ENCODE data around the gene CDKAL1.
"Not testable (repeated sequence)": the region's sequence is repeated elsewhere in the genome, so short reads cannot be mapped to it uniquely, and the experiment has no call there.

CDKAL1 gene

DNA sequence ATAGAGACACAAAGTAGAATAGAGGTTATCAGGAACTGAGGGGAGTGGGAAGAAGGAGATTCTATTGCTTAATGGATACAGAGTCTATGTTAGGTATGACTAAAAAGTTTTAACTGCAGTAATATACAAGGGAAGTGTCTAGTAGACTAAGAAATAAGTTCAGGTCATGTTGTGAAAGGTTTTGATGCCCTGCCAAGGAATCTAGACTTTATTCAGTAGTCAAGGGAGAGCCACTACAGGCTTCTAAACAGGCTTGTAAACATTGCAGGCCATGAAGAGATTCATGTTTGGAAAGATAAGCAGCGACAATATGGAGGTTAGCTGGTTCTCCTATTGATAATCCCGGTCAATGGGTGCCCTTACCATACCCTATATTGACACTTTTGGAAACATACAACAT lies 706.5 kb downstream of the CDKAL1 start:
- DNase-seq = no peak

DNA sequence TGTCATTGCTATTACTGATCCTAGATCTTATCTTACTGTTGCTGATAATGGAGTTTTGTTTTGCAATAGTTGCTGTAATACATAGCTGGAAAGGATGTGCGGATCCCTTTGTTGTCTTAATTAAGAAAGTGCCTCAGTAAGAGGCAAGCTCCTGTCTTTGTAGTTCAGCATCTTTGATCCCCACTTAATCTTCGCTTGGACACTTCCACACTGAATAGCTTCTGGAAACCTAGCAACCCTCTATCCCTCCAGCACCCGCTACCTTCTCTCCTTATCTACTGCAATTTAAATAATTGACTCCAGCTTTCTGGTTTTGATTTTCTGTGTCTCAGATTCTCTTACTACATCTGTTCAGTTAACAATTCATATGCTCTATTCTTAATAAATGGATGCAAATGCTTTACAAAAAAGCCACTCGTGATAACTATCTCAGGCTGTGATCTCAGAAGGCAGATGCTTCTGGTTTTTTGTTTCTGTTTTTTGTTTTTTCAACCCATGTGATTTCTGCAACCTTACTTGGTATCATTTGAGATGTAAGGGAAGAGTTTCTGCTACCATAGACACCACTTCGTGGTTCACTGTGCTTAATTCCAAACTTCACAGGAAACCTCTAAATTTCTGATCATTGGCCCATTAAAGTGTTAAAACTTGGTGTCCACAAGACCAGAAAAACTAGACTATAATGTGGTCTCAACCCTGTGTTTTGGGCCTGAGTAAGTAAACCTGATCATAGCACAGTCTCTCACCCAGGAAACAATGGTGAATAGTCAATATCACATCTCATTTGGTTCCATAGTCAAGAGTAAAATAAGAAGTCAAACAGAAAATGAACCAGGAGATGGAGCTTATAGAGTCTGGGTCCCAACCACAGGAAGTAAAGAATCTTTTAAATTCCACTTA lies 707.2 kb downstream of the CDKAL1 start:
- no peak for DNase-seq

DNA sequence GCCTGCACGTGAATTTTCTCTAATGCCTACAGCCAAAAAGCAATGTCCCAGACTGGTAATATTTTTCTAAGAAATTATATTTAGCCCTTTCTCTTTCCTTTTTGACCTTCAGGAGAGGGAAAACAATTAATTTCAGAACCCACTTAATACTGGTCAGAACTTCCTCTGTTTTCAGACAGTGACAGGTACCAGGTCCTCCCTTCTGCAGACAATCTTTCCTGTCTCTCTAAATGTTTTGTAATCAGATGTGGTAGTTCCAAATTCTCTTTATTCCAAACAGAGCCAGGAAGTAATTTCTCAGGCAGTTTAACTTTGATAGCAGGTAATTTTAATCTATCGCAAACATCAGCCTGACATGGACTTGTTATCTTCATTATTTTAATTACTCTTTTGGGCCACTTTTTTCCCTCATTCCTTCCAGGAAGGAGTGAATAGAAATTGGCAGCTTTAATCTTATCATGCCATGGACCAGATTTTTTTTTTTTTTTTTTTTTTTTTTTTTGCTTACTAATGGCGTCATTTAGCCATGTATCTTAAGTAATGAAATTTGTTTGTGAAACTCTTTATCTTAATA lies 710.7 kb downstream of the CDKAL1 start:
- DNase-seq = no peak

DNA sequence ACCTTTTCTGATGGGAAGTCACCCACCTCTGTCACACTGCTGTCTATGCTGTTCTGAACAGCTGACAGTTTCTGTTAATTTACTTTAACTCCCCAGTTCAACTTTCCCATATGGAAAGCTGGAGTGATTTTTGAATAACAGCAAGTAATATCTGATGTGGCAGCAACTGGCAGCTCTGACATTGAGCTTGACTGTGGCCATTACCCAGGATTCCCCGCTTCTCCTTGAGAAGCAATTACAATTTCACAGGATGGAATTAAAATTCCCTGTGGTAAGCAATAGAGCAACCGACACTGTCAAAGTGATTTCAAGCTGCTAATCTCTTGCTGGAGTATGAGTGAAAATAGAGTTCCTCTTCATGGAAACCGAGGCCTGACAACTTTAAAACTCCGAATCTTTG lies 711.2 kb downstream of the CDKAL1 start:
- DNase-seq = no peak

DNA sequence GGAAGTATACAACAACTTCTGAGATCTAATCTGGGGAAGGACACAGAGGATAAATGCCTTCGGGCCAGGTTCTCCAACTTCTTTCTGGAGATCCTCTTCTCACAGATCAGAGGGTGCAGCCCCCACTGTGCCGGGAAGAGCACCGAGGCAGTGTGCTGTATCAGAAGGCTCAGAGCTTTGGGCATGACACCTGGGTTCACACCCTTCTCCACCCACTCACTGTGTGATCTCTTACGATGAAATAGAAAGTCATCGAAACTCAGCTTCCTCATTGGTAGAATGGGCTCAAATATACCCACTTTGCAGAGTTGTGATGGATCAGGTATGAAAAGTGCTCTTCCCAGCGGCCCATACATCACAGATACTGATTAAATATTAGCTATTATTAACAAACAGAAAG lies 711.8 kb downstream of the CDKAL1 start:
- DNase-seq = no peak

DNA sequence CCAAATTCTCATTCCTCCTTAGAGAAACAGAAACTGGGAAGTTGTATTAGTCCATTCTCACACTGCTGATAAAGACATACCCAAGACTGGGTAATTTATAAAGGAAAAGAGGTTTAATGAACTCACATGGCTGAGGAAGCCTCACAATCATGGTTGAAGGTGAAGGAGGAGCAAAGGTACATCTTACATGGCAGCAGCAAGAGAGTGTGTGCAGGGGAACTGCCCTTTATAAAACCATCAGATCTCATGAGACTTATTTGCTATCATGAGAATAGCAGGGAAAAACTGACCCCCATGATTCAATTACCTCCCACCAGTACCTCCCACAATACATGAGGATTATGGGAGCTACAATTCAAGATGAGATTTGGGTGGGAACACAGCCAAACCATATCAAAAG lies 720.2 kb downstream of the CDKAL1 start:
- not testable (repeated sequence) for DNase-seq

DNA sequence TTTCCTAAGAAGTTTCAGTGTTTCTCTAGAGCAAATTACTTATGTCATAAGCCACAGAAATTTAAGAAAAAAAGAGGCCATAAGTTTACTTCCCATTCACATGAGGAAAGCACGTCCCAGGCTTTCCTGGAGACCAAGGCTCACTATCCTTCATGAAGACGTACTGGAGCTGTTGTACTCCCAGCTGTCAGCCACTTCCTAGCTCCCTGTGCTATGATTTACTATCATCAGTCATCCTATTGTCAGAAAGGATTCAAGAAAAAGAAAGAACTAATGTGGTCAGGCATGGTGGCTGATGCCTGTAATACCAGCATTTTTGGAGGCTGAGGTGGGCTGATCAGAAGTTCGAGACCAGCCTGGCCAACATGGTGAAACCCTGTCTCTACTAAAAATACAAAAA lies 721.9 kb downstream of the CDKAL1 start:
- DNase-seq = no peak

DNA sequence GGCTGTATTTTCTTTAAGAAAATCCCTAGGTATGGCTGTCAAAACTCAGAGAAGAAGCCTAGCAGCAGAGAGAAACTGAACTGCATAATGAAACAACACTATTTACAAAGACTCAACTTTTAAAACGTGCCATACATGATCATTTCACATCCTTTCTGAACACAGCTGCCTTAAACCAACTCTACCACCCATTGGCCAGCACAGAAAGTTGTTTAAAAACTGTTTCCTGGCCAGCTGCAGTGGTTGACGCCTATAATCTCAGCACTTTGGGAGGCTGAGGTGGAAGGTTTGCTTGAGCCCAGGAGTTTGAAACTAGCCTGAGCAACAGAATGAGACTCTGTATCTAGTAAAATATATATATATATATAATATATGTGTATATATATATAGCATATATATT lies 722.9 kb downstream of the CDKAL1 start:
- DNase-seq = no peak

DNA sequence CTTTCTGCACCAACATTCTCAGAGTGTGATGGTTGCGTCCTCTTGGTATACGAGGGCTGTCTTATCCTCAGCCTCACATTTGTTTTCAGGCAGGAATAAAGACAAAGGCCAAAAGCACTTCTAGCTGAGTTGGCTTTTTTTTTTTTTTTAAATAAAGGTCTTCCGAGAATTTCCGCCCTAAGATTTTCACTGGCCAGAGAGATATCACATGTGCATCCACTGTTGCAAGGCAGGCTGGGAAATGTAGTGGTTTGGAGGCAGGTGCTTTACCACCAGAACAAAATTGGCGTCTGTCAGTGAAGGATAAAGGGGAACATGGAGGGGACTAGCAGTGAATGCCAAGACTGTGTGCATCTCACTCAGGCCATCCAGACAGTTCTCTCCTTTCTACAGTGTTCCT lies 724.4 kb downstream of the CDKAL1 start:
- DNase-seq = no peak

DNA sequence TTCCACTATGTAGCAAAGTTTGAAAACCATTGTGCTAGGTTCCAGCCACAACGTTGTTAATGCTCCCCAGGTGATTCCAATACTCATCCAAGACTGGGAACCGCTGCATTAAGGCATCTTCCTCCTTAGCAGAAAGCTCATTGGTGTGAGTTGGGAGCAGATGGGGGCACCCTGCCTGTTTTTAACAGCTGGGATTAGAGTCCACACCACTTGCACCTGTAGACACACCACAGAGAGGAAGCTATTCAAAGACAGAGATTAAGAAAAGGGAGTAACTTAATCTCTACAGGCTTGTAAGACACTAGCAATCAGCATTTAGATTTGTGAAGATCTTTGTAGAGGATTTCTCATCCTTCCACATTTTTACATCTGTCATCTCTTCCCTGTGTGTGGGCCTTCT lies 725.4 kb downstream of the CDKAL1 start:
- DNase-seq = peak; percentile 57

DNA sequence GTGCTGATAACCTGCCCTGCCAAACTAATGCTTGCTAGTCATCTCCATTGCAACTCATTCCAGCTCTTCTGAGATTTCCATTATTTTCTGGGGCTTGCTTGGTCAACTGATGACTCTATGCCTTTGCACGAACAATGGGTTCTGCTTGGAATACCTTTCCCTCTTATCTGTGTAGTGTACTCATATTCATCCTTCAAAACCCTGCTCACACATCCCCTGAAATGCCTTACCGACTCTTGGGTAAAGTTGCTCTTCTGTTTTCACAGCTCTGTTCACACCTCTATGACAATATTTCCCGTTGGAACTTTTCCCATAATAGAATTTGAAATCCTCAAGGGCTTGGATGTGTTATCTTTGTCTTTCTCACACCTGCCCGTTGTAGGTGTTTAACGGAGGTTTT lies 728.2 kb downstream of the CDKAL1 start:
- no peak for DNase-seq

DNA sequence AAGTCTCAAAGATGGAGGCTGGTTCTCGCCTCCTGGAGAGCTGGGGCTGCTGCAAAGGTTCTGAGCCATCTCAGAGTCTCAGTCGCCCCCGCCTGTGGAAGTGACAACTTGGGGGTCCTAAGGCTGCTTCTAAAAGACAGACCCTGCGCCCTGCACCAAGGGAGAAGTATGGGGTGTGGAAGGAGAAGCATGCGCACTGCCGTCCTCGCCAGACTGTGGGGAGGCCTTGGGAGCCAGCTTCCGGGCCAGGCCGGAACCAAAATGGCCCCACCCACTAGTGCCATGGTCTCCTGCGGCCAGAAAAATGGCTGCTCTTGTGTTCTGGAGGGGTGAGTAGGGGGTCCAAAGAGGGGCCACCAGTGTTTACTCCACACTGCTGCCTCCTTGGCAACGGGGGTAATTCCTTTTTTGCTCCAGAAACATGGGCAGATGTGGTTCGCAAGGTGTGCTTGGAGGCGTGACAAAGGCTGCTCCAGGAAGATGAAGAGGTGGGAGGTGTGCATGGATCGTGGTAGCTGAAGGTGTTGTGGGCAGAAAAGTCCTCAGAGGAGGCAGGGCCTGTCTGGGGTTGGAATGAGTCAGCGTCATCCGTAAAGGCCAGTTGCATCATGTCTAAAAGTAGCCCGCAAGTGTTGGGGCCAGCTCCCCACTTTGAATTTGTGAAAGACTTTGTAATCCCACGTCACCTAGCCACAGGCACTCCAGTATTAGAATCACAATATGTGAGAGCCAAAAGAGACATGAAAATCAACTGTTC lies 729.5 kb downstream of the CDKAL1 start:
- DNase-seq = no peak

DNA sequence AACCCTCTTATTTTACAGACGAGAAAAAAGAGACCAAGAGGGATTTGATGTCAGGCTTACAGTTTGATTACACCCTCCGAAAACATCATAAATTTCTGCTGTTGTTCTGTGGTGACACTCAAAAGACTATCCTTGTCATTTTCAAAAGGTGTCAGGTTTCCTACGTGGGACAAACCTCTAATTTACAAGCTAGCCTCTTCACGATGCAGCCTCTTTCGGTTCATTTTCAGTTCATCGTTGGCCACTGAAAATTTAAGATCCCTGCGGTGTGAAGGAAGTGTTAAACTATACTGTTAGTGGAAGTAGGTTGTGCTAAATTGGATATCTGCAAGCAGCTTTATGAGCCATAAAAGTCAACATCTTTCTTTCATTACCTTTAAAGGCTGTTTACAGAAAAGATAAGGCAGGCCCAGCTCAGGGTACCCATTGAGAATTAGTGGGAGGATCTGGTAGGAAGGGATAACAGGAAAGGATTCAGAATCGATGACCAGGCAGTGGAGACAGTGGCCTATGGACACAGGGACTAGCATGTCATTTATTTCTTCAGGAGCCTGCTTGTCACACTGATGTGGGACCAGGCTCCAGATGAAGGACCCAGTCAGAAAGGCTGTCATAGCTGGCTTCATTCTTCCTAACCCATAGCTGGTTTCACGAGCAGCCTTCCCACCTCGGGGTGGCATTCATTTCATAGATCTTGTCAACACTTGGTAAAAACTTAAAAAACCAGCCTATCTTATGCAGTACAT lies 730.2 kb downstream of the CDKAL1 start:
- no peak for DNase-seq

DNA sequence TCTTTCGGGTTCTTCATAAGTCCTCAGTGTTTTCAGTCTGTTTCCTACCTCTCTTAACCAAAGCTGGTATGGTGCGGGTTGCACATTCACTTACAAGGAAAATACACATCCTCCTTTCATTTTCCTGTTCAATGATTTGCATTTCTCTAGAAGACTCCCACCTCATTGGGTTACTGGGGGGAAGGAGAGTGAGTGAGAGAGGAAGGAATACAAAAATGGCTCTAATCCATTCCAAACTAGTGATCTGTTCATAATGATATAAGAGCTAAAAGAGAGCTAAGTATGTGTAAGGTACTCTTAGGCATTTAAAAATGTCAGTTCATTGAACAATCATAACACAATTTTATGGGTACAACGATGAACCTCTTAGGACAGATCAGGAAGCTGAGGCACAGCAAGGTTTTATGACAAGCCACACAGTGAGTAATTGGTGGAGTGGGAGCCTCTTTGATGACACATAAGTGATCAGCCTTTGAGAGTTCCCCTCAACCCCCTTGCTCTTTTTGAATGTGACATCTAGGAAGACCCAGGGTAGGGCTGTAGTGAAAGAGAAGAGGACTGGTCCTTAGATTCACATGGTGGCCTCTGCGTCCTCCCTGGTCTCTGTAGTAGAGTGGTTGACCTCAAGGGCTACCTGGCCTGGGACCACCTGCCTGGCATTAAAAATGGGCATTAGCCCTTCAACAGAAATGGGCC lies 730.9 kb downstream of the CDKAL1 start:
- DNase-seq = no peak

DNA sequence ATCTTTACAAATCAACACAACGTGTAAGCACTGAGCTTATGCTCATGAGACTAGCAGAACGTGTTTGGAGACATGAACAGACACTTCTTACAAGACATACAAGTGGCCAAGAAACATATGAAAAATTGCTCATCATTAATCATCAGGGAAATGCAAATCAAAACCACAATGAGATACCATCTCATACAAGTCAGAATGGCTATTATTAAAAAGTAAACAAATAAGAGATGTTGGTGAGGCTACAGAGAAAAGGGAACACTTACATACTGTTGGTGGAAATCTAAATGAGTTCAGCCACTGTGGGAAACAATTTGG lies 731.4 kb downstream of the CDKAL1 start:
- no peak for DNase-seq

DNA sequence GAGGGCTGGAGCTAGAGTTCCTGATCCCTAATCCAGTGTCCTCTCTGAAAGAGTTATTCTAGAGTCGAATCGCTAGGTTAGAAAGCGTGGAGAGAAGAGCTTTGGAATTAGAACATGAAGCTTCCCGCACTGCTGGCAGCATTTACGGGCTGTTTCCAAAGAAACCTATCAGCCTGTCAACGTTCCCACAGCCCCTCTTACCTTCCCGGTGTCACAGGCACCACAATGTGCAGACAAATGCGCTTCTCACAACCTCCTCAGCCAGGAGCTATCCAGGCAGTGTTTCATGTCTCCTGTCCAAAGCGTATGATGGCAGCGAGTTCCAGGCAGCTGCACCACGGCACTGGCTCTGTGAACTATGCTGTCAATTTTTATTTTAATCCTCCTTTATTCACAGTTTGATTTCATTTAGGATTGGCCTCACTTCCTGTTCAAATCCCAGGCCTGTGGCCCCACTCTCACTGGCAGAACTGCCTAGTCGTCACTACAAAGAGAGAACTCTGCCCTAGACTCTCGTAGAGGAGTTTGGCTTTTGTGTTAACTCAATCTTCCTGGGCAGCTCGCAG lies 736.5 kb downstream of the CDKAL1 start:
- no peak for DNase-seq

DNA sequence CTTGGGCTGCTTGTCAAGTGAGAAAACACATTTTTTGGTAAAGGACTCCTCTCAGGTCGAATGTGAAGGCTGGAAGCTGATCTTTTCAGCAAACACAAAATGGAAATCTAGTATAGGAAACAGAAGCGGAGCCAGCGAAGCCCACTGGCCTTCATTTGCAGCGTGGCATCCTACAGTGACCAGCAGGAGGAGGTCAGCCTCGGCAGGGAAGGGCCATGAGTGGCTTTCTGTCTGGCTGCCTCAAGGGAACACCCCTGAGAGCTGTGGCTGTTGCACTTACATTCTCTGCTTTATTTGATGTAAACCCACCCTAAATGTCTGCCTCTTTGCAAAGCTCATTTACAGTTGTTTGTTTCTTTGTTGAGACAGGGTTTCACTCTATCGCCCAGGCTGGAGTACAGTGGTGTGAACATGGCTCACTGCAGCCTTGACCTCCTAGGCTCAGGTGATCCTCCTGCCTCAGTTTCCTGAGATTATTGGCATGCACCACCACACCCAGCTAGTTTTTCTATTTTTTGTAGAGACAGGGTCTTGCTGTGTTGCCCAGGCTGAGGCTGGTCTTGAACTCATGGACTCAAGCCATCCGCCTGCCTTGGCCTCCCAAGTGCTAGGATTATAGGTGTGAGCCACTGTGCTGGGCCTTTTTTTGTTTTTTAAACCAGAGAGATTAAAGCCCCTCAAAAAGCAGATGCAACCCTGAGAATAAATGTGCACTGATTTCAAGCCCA lies 737.3 kb downstream of the CDKAL1 start:
- DNase-seq = no peak

DNA sequence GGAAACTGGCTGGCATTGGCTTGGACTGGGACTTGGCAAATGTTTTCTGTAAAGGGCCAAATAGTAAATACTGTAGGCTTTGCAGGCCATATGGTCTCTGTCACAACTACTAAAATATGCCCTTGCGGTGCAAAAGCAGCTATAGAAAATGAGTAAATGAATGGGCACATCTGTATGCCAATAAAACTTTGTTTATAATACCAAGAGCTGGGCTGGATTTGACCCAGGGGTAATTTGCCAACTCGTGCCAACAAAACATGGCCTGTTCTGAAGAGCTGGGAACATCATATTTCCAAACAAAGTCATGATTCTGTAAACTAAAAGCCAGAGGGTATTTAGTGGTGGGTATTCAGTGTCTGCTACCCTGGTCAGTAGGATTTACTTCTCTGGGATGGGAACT lies 739.2 kb downstream of the CDKAL1 start:
- no peak for DNase-seq

DNA sequence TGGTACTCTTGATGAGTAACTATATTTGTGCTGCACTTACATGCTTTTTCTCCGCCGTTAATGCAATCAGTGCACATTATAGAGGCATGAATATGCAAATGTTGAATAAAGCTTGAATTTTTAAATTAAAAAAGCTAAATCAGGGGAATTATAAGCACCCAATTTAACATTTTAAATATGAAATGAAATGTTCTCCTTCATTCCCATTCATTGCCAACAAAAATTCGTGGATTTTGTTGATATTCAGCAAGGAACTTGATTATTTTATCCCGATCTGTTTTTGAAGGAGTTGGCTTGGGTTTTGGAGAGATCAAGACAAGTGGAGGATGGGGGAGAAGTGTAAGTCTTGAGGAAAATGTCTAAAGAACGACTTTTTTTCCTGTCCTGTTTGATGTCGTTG lies 740.6 kb downstream of the CDKAL1 start:
- no peak for DNase-seq

DNA sequence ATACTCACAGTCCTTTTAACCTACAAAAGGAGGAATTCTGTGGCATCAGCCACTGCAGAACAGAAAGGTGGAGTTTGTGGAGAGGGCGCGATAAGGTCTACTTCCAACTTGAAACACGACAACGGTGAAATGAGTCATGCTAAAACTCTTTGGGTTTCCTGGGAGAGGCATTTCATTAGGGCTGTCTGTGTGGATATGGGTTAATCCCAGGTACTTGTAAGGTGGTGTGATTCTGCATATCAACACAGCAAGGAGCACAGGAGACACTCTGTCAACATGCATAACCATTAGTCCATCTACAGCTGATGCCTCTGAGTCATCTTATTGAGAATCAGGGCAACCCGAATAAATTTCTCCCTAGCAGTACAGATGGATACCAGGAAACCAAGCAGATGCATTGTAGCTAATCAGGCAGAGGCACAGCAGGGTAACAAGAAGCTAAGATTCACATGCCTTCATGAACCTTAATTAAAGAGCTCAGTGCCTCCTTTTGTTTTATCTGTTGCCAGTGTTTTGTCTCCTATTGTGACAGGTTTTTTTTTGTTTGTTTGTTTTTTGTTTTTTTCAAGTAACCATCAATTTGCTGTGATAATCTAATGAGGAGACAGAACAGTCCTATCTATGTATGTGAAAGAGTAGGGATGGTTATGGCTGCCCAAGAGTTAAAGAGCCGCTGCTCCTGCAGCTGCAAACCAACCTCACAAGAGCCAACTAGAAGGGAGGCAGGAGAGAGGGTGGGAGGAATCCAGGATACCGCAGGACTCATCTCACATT lies 743.5 kb downstream of the CDKAL1 start:
- DNase-seq = no peak

DNA sequence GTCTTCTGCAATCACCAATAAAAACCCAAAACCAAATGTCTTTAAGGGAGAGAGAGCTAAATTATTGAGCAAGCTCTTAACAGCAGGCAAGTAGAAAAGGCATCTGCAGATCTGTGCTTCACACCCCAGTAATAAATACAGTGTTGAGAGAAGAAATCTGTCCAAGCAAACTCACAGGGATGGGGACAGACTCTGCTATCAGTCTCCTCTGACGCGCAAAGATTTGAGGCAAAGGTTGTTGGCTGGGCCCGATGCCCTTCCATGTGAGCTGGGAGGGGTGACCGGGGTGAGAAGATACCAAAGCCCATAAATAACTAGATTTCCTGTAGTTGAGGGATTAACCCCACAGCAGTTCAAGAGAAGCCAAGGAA lies 744.1 kb downstream of the CDKAL1 start:
- no peak for DNase-seq
